ENCODE results near the gene CNGB1.

Gene CNGB1

DNA sequence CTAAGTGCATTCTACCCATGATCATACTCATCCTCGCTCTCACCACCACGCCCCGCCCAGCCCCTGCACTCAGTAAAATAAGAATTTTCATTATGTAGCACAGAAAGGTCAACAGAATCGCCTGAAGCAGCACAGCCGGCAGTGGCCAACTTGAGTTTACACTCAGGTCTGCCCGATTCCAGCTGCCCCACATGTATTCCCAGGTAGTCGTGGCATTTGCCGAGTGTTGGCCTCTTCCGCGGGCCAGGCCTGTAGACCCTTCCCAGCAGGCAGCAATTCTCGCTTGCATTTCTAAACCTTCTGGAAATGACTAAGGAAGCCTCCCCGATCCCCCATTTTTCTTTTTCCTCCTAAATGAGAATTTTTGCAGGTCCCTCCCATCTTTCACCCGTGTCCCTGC lies 609 bp downstream of the CNGB1 start:
- no peak for DNase-seq

DNA sequence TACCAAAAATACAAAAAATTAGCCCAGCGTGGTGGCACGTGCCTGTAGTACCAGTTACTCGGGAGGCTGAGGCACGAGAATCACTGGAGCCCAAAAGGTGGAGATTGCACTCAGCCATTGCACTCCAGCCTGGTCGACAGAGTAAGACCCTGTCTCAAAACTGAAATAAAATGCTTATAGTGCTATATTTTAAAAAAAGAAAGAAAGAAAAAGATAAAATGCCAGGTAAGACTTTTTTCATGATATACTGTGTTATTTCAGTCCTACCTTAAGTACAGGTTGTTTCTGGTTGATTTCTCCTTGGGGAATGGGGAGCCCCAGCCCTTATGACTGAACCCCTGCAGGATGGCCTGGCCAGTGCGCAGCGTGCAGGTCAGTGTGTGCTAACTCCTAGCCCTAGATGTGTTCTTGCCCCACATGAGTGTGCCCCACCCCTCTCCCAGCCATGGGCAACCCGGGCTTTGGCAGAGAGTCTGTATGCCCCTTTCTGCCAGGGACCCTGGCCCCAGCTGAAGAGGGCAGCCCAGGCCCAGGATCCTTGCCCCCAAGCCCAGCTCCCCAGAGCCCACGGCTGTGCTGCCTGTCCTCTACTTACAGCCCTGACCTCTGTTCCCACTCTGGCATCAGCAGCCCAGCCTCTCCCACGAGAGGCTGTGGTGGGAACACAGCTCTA lies 1.3 kb downstream of the CNGB1 start:
- DNase-seq = no peak

DNA sequence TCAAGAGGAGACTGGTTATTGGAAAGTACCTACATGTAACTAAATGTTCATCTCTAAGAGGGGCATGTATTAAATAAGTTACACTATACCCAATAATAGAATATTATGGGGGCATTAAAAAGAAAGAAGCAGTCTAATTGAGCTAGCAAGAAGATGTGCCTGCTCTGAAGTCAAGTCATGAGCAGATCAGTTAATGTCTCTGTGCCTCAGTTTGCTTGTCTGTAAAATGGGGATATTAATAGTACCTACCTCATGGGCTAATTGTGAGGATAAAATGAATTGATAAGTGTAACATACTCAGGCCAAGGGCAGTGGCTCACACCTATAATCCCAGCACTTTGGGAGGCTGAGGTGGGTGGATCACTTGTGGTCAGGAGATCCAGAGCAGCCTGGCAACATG lies 3.0 kb downstream of the CNGB1 start:
- DNase-seq = no peak

GRCh38 chr16:57966986-57967385 lies 3.9 kb downstream of the CNGB1 start:
- no peak for DNase-seq

DNA sequence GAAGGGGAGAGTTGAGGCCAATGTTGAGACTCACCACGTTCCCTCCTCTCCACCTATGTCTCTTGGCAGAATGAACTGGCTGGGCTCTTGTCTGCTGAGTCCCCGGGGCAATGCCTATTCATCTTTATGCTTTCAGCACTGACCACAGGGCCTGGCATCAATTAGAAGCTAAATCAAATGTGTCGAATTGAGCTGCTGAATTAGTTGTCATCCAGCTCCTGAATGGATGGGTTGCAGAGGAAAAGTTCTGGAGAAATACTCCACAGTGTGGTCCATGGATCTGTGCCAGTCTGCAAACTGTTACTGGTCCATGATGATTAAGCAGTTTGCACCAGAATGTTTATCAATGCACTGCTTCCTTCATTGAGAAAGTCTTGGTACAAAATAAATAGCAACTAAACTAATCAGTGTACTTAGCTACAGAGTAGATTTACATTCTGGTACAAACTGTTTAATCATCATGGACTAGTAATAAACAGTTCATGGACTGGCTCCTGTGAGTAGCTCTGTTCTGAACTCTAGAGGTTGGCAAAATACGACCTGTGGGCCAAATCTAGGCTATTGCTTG lies 4.6 kb downstream of the CNGB1 start:
- DNase-seq = no peak

- no peak for DNase-seq
Measured at GRCh38 chr16:57964157-57964700, 6.7 kb downstream of the CNGB1 start.

GRCh38 chr16:57962756-57963155 lies 8.2 kb downstream of the CNGB1 start:
- DNase-seq = no peak

DNA sequence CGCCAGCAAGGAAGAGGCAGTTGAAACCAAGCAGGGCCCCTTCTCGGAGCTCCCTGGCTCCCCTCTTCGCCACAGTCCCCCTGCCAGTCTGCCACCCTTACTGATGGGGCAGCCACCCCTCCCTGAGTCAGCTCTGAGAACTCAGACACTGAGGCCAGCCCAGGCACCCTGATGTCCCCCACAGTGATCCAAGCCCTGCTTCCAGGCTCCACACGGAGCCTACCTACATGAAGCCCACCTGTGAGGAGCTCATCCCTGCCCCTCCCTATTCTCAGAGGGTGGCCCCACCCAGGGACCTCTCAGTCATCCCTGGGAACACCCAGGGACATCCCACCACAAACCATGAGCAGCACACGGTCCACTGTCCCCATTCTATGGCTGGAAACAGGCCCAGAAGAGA lies 8.9 kb downstream of the CNGB1 start:
- no peak for DNase-seq

DNA sequence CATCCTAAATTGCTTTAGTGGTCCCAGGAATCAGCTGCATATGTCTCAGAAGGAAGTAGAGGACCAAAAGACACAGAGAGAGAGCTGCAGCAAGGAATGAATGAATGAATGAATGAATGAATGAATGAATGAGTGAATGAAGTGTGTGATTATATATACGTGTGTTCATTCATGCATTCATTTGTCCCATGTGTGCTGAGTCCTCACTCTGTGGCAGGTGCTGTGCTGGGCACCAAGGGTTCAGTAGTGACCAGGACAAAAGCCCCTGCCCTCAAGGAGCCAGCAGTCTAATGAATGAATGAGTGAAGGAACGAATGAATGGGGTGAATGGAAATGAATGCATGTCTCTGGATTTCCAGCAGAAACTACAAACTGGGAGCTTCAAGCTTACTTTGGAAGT lies 9.4 kb downstream of the CNGB1 start:
- DNase-seq = no peak

DNA sequence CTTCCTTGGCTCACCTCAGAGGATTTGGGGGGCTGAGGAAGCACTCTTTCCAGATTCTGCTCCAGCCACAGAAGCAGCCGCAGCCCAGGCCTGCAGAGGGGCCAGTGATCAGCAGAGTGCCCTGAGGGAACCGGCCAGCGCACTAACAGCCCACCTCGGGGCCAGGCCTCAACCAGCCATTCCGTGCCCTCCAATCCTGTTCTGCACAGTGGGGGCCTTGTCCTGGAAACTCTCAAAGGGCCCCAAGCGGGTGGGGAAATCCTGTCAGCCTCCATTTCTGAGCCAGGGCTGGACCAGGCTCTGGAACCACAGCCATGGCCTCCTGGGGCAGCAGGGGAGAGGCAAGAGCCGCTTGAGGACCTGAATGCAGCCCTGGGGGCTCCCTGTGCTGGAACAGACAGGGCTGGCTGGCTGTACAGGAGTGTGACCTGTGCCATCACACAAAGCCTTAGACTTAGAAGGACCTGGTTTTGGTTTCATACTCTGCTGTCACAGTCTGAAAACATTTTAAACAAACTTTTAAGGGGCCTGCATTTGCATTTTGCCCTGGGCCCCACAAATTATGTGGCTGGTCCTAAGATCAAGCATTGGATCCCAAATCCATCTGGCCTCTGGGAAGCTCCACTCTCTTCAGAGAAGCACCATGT lies 10.0 kb downstream of the CNGB1 start:
- DNase-seq = no peak

DNA sequence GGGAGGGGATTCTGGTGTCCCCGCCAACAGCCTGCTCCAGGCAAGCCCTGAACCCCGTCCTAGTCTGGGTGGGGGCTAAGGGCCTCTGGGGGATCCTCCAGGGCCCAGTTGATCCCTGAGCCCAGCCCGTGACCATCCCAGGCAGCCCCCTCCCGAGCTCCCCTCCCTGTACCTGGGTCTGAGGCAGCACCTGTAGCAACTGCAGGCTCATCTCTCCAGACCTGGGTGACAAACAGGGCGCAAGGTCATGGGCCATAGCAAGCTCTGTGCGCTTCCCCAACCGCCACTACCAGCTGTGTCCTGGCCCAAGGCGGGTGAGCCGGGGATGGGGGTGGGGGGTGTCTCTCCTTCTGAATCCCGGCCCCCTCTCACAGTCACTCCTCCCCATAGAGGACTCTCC lies 10.6 kb downstream of the CNGB1 start:
- no peak for DNase-seq

DNA sequence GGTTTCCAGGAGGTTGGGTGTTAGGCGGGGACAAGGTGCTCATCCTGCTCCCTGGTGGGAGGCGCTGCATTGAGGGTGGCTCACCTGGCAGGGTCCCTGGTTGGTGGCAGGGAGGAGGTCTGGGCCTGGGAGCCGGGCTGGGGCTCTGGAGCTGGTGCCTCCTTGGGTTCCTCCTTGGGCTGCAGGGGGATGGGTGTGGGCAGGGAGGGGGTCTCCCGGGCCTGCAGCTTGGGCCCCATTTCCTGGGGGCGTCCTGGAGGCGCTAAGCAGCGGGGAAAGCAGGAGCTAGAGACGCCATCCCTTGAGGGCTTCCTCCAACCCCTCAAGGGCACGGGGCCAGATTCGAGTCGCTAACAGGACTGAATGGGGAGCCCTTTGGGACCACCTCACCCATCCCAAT lies 11.1 kb downstream of the CNGB1 start:
- DNase-seq = no peak

DNA sequence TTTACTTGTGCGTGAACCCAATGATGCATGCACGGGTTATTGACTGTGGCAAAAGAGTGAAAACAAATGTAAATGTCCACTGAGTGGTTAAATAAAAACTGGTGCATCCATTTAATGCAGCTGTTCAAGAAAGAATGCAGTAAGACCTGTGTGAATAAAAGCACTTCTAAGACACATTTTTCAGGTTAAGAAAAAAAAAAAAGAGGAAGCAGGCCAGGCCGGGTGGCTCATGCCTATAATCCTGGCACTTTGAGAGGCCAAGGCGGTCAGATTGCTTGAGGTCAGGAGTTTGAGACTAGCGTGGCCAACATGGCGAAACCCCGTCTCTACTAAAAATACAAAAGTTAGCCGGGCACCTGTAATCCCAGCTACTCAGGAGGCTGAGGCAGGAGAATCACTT lies 11.8 kb downstream of the CNGB1 start:
- no peak for DNase-seq

DNA sequence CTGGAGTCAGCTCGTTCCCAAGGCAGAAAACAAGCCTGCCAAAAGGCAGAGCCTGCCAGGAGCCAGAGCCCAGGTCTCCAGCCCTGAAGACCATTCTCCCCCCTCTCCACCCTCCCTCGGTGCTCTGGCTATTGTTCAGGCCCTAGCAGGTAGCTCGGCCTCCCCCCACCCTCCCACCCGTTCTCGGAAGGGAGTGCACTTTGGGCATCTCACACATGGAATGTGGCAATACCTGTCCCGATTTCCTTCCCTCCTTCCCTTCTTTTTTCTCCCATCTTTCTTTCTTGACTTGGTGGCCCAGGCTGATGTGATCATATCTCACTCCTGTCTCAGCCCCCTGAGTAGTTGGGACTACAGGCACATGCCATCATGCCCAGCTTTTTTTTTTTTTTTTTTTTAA lies 12.4 kb downstream of the CNGB1 start:
- DNase-seq = no peak

GRCh38 chr16:57957673-57958392 lies 13.1 kb downstream of the CNGB1 start:
- no peak for DNase-seq

DNA sequence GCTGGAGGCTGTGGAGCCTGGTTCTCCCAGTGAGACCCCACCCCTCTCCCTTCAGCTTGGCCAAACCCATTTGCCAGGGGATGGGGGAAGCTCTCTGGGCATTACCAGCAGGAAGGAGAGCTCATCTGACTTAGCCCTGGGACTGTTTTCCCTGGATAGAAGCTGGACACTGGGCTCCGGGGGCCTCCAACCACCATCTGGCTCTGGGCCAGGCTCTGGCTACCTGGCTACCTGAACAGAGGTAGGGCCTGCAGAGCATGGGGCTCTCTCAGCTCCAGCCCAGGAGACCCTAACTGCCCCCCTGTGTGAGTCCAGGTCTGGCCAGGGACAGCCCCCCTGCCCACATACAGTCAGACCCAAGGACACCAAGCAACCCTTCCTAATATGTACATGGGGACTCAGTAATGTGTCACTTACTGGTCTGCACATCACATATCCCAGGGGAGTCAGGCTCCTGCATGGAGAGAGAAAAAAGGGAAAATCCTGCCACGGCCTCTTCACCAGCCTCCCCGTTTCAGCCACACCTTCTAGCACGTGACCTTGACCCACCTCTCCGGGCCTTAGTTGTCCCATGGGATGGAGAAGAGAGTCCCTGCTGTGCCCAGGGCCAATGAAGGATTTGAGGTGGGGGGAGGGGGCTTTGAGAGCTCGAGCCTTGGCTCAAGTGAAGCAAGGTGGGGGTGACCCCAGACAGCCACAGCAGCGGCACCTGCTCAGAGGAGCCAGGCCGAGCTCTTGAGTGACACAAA lies 13.8 kb downstream of the CNGB1 start:
- no peak for DNase-seq

DNA sequence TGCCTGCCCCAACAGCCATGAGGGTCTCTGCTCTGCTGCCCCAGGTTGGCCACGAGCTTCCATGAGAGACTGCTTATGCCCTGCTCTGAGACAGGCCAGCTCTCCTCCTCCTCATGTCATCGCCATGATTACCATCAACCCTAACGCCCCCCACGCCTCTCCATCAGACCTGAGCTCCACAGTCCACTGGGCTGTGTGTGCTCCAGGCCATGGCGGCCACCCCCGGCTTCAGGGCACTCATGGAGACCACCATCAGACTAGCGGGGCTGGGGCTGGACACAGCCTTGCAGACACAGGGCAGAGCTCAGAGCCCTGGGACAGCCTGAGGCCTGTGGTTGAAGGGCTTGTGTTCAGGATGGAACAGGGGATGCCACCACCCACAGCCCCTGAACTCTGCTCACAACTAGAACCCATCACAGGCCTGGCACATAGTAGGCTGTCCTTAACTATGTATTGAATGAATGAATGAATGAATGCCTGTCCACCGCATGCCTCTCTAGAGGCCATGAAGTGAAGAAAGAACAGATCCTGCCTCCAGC lies 14.6 kb downstream of the CNGB1 start:
- no peak for DNase-seq

GRCh38 chr16:57955572-57956188 lies 15.2 kb downstream of the CNGB1 start:
- DNase-seq = no peak

DNA sequence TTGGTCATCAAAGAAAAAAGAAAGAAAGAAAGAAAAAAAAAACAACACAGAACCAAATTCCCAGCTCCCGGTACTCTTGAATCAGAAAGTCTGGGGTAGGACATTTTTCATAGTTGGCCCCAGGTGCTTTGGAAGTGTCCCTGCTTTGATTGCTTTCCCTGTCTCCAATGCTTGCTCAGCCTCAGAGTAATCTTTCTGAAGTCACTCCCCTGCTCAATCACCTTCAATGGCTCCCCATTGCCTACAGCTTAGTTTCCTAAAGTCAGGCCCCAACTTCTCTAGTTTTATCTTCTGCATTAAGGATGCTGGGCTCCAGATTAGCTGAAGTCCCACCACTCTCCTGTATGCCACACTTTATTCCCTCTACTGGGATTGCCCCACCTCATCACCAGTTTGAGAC lies 17.1 kb downstream of the CNGB1 start:
- no peak for DNase-seq

- no peak for DNase-seq
Measured at GRCh38 chr16:57952909-57953308, 18.0 kb downstream of the CNGB1 start.

DNA sequence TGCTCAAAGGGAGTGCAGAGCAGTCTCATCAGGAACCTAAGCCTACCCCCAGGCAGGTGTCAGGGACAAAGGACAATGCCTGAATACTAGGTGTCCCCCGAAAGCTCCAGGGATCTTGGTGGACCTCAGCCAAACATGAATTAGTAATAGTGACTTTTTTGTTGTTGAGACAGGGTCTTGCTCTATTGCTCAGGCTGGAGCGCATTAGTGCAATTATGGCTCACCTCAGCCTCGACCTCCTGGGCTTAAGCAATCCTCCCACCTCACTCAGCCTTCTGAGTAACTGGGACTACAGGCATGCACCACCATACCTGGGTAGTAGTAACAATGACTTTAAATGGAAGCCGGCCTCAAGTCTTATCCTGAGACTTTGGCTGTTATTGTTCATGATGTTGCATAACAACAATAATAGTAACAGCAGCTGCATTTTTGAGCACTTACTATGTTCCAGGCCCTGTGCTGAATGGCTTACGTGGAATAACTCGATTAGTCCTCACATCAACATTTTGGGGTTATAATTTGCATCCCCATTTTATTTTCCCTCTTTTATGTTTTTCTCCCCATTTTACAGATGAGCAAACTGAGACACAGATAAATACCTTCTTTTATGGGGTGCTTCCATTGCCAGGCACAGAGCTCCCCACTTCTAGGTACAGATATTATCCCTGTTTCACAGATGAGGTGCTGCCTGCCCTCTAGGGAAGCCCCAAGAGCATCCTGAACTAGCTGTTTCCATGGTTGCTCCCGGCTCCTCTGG lies 19.5 kb downstream of the CNGB1 start:
- no peak for DNase-seq
